ENCODE results near the gene GRID2. TPM values are rescaled to one million over a fixed set of nuclear protein-coding genes. Genes with fewer than 3 reads are reported as not detected.

The GRID2 gene
- total RNA-seq, 1 donor: not detected

GRCh38 chr4:93687304-93687703 lies 1383.5 kb downstream of the GRID2 start:
- TF ChIP-seq, protein P1, sequence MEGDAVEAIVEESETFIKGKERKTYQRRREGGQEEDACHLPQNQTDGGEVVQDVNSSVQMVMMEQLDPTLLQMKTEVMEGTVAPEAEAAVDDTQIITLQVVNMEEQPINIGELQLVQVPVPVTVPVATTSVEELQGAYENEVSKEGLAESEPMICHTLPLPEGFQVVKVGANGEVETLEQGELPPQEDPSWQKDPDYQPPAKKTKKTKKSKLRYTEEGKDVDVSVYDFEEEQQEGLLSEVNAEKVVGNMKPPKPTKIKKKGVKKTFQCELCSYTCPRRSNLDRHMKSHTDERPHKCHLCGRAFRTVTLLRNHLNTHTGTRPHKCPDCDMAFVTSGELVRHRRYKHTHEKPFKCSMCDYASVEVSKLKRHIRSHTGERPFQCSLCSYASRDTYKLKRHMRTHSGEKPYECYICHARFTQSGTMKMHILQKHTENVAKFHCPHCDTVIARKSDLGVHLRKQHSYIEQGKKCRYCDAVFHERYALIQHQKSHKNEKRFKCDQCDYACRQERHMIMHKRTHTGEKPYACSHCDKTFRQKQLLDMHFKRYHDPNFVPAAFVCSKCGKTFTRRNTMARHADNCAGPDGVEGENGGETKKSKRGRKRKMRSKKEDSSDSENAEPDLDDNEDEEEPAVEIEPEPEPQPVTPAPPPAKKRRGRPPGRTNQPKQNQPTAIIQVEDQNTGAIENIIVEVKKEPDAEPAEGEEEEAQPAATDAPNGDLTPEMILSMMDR (IDR thresholded peaks at IDR 0.05; ENCODE audit: insufficient read depth, low read depth, low read length): no peak
- H3K4me3 ChIP-seq (ENCODE audit: low read depth, low read length): no peak overlapping the region
- no peak for DNase-seq (ENCODE audit: low read depth)

GRCh38 chr4:93688978-93689377 lies 1385.2 kb downstream of the GRID2 start:
- TF ChIP-seq, protein P1 (IDR thresholded peaks at IDR 0.05; ENCODE audit: insufficient read depth, low read depth, low read length): no peak
- no peak overlapping the region for H3K4me3 ChIP-seq (ENCODE audit: low read depth, low read length)
- no peak for DNase-seq (ENCODE audit: low read depth)

DNA sequence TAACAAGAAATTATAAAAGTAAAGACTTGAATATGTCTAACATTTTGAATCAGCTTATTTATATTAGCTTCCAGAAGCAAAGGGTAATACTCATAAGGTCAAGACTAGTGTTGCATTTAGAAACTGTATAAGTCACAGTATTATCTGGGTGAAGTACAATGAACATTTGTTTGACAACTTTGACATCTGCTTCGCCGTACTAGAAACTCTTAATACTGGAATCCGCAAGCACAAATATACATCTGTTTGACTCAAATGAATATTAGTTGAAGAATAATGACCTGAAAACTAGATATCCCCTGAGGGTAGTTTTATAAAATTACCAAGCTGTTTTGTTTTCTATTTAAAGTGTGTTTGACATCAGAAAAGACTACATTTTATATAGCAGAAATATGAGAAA lies 1389.4 kb downstream of the GRID2 start:
- no peak overlapping the region for H3K4me3 ChIP-seq (ENCODE audit: low read depth, low read length)
- TF ChIP-seq, protein P1 (IDR thresholded peaks at IDR 0.05; ENCODE audit: insufficient read depth, low read depth, low read length): no peak
- DNase-seq (ENCODE audit: low read depth): no peak

DNA sequence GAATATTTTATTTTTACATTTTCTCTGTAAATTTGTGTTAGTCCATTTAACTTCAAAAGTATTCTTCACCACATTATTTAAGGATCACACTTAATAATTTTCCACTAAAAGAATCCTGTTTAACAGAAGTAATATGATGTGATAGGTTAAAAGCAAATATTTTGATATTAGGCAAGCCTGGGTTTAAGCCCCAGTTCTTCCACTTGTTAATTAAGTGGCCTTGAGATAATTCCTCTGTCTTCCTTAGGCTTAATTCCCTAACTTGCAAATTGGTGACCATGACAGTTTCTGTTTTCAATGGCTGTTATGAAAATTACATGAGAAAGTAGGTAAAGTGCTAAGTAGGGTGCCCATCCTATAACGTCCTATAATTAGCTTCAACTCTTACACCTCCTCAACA lies 1394.9 kb downstream of the GRID2 start:
- no peak for DNase-seq (ENCODE audit: low read depth)
- TF ChIP-seq, protein P1 (IDR thresholded peaks at IDR 0.05; ENCODE audit: insufficient read depth, low read depth, low read length): no peak
- no peak overlapping the region for H3K4me3 ChIP-seq (ENCODE audit: low read depth, low read length)

DNA sequence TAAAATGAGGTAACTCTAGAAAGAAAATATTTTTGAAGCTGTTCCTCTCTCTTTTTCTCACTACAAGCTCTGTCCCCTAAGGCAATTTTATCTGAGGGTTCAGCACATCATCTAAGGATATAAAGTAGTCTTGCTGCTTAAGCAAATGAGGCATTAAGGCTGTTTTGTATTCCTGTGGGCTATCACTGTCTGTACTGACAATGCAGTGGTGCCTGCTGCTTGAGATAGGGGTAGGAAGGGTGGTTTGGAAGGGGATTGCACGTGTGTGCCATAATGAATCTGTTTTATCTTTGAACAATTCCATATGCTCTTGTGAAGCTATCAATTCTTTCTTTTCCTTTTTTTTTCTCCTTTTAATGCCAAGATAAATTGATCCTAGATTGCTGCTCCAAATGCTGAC lies 1396.8 kb downstream of the GRID2 start:
- no peak for DNase-seq (ENCODE audit: low read depth)
- H3K4me3 ChIP-seq (ENCODE audit: low read depth, low read length): no peak overlapping the region
- TF ChIP-seq, protein P1 (IDR thresholded peaks at IDR 0.05; ENCODE audit: insufficient read depth, low read depth, low read length): no peak

DNA sequence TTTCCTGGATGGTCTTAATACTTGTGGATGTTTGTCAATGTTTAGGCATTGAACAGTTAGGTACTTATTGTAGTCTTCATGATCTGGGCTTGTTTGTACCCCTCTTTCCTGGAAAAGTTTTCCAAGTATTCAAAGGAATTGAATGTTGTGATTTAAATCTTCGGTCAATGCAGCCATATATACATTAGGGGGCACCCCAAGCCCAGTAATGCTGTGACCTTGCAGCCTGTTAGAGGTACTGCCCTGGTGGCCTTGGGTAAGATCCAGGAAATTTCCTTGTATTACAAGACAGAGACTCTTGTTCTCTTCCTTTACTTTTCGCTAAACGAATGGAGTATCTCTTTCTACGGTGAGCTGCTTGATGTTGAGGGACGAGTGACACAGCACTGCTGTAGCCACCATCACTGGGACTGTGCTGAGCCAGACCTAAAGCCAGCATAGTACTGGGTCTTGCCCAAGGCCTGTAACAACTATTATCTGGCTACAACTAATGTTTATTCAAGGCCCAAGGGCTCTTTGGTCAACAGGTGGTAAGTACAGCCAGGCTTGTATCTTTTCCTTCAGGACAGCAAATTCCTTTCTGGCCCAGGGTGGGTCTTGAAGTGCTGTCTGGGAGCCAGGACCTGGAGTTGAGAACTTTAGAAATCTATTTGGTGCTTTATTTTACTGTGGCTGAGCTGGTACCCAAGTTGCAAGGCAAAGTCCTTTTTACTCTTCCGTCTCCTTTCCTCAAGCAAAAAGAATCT lies 1406.5 kb downstream of the GRID2 start:
- no peak for DNase-seq (ENCODE audit: low read depth)
- TF ChIP-seq, protein P1 (IDR thresholded peaks at IDR 0.05; ENCODE audit: insufficient read depth, low read depth, low read length): no peak
- H3K4me3 ChIP-seq (ENCODE audit: low read depth, low read length): no peak overlapping the region
